ENCODE measurements around the gene PEX11B.
A peak's percentile ranks its signal among the peaks of the same experiment; 100 is the strongest.
"Not testable (repeated sequence)": the region's sequence is repeated elsewhere in the genome, so short reads cannot be mapped to it uniquely, and the experiment has no call there.

PEX11B gene

GRCh38 chr1:145951526-145951925 lies 33.0 kb upstream of the PEX11B start:
- no peak for DNase-seq

- no peak for DNase-seq
These were observed 30.7 kb upstream of the PEX11B start for GRCh38 chr1:145949219-145949618.

GRCh38 chr1:145947551-145947950 lies 29.0 kb upstream of the PEX11B start:
- no peak for DNase-seq

GRCh38 chr1:145946477-145946986 lies 28.0 kb upstream of the PEX11B start:
- no peak for DNase-seq

- no peak for DNase-seq
These were observed 26.0 kb upstream of the PEX11B start for GRCh38 chr1:145944532-145944931.

- DNase-seq: no peak
These were observed 24.4 kb upstream of the PEX11B start for GRCh38 chr1:145942871-145943270.

- DNase-seq: no peak
These were observed 23.9 kb upstream of the PEX11B start for GRCh38 chr1:145942405-145942804.

- DNase-seq: no peak
These were observed 18.9 kb upstream of the PEX11B start for GRCh38 chr1:145937436-145937835.

- DNase-seq: no peak
These were observed 17.7 kb upstream of the PEX11B start for GRCh38 chr1:145936247-145936646.

- DNase-seq: no peak
These were observed 17.2 kb upstream of the PEX11B start for GRCh38 chr1:145935708-145936107.

GRCh38 chr1:145932522-145933009 lies 14.0 kb upstream of the PEX11B start:
- not testable (repeated sequence) for DNase-seq

GRCh38 chr1:145927916-145928643 lies 9.6 kb upstream of the PEX11B start:
- no peak for DNase-seq

GRCh38 chr1:145927063-145927886 lies 8.8 kb upstream of the PEX11B start, which contains the start of gene RBM8A:
TSS of gene RBM8A (minus strand) at chr1:145927484. CDS start at chr1:145927426, 58 bp downstream.
- peak; percentile 67 to 86 (median 78) for DNase-seq

GRCh38 chr1:145926686-145927062 lies 8.2 kb upstream of the PEX11B start:
- DNase-seq: peak in 1 of 4 experiments; percentile 21

- no peak for DNase-seq
These were observed 3.7 kb upstream of the PEX11B start for GRCh38 chr1:145922266-145922665.

- DNase-seq: not testable (repeated sequence)
These were observed 1.8 kb upstream of the PEX11B start for GRCh38 chr1:145920297-145920696.

GRCh38 chr1:145918992-145919939 lies 749 bp upstream of the PEX11B start:
- DNase-seq: no peak

- no peak for DNase-seq
These were observed 922 bp downstream of the PEX11B start for GRCh38 chr1:145917595-145917994.

- no peak for DNase-seq
These were observed 1.8 kb downstream of the PEX11B start for GRCh38 chr1:145916745-145917144.

GRCh38 chr1:145912128-145912641 lies 6.3 kb downstream of the PEX11B start:
- no peak for DNase-seq

- DNase-seq: no peak
These were observed 9.9 kb downstream of the PEX11B start for GRCh38 chr1:145908653-145909052.

Measured in activated naive CD4-positive, alpha-beta T cell (primary cell).